Keratinocyte (primary cell): Measurements from ENCODE around the gene OTOA. TPM values are rescaled to one million over a fixed set of nuclear protein-coding genes. Genes with fewer than 3 reads are reported as not detected.
"Not testable (repeated sequence)": the region's sequence is repeated elsewhere in the genome, so short reads cannot be mapped to it uniquely, and the experiment has no call there.

Experiments
- DNase-seq: peaks from one replicate; pipeline ENCODE4 v3.0.0-alpha.2; 2011; ENCODE audit warnings: low read depth, missing footprints, low spot score
- FAIRE-seq: peaks from 2 replicates; lab custom pipeline; 2011; peaks lifted over from hg19 to GRCh38; lab: Jason Lieb, UNC
- H2AFZ ChIP-seq: 2 replicates; pipeline ENCODE4 v1.6.0; 2012; ENCODE audit warnings: low read length, control low read depth, inconsistent platforms; ENCODE audit not compliant: control insufficient read depth
- H3K27ac ChIP-seq: 2 replicates; pipeline ENCODE4 v1.5.1; 2011; ENCODE audit warnings: low read length; ENCODE audit not compliant: control insufficient read depth, insufficient read depth
- H3K27me3 ChIP-seq: 3 replicates; pipeline ENCODE4 v1.6.0; 2011; ENCODE audit warnings: low read length; ENCODE audit not compliant: control insufficient read depth, insufficient read depth; ENCODE audit errors: extremely low read depth
- H3K36me3 ChIP-seq, 2 experiments: 2 replicates in 1 of 2; 3 replicates in 1 of 2; pipeline ENCODE4 v1.5.1; 2011; ENCODE audit warnings: low read length in 2 of 2, mild to moderate bottlenecking in 1 of 2; ENCODE audit not compliant: control insufficient read depth in 2 of 2, insufficient read depth in 2 of 2; ENCODE audit errors: extremely low read depth in 1 of 2
- H3K4me1 ChIP-seq: 3 replicates; pipeline ENCODE4 v1.5.1; 2011; ENCODE audit warnings: low read length; ENCODE audit not compliant: control insufficient read depth, insufficient read depth; ENCODE audit errors: extremely low read depth
- H3K4me2 ChIP-seq: 3 replicates; pipeline ENCODE4 v1.6.0; 2011; ENCODE audit warnings: low read depth, low read length; ENCODE audit not compliant: control insufficient read depth, insufficient read depth; ENCODE audit errors: extremely low read depth
- H3K4me3 ChIP-seq, 3 experiments: fragments of 200-600 bp in 1 of 3; sonication (generic) in 1 of 3; 2 replicates in 2 of 3; 3 replicates in 1 of 3; pipeline ENCODE4 v1.5.1; 2011 to 2016; ENCODE audit warnings: low read length in 3 of 3, mild to moderate bottlenecking in 3 of 3, control low read depth in 2 of 3, inconsistent platforms in 1 of 3, low read depth in 1 of 3, mixed read lengths in 1 of 3, mixed run types in 1 of 3, moderate library complexity in 1 of 3; ENCODE audit not compliant: control insufficient read depth in 2 of 3, insufficient read depth in 2 of 3; ENCODE audit errors: extremely low read depth in 1 of 3
- H3K79me2 ChIP-seq: 2 replicates; pipeline ENCODE4 v1.6.0; 2012; ENCODE audit warnings: low read length; ENCODE audit not compliant: control insufficient read depth, insufficient read depth
- H3K9ac ChIP-seq: 3 replicates; pipeline ENCODE4 v1.6.0; 2011; ENCODE audit warnings: low read length; ENCODE audit not compliant: control insufficient read depth, insufficient read depth; ENCODE audit errors: extremely low read depth
- H3K9me1 ChIP-seq: 3 replicates; pipeline ENCODE4 v1.6.0; 2011; ENCODE audit warnings: low read length; ENCODE audit not compliant: control insufficient read depth, insufficient read depth; ENCODE audit errors: extremely low read depth
- H3K9me3 ChIP-seq: 2 replicates; pipeline ENCODE4 v1.5.1; 2012; ENCODE audit warnings: low read depth, low read length; ENCODE audit not compliant: control insufficient read depth
- H4K20me1 ChIP-seq: 3 replicates; pipeline ENCODE4 v1.6.0; 2011; ENCODE audit warnings: low read length; ENCODE audit not compliant: control insufficient read depth, insufficient read depth; ENCODE audit errors: extremely low read depth
- dilution Hi-C: fragments of 300-500 bp; cut with MboI; formaldehyde crosslinking; loops from one replicate; pipeline ENCODE4 v1.7.0; 2020; ENCODE audit warnings: low sequenced_read_pairs; ENCODE audit not compliant: extremely low pct_ligation_motif_present
- polyA plus RNA-seq, 5 experiments: library from polyadenylated mRNA; depleted of rRNA in 3 of 5; stranded (reverse) in 3 of 5; stranded (forward) in 1 of 5; unstranded in 1 of 5; fragments of >200 nt; gene quantifications; 1 replicate in 1 of 5; 2 replicates in 3 of 5; 3 replicates in 1 of 5; pipeline versions ENCODE4 v1.2.1 to v1.2.3, GENCODE V29; 2011 to 2012; ENCODE audit warnings: missing spikeins in 2 of 5, low read depth in 1 of 5, low replicate concordance in 1 of 5

Gene OTOA
- polyA plus RNA-seq, 1 donor (not counting 4 experiments of a cell fraction or from before 2014, with no cell fraction given) = not detected

DNA sequence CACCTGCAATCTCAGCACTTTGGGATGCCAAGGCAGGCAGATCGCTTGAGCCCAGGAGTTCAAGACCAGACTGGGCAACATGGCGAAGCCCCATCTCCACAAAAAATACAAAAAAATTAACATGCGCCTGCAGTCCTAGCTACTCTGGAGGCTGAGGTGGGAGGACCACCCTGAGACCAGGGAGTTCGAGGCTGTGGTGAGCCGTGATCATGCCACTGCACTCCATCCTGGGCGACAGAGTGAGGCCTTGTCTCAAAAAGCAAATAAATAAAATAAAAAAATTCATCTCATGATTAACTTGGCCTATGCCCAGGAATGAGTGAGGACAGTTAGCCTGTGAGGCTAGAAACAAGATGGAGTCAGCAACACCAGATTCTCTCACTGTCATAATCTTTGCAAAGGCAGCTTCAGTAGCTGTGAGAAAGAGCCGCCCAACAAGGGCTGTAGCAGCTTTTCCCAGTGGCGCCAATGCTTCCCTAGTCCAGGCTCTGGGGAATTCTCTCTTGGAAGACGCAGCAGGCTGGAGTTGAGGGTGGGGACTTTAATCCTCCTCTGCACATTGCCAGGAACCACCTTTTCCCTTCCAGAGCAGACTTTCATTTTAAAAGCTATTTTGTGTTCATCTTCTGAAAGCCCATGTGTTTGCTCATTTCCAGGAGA, 108.9 kb downstream of the OTOA start:
- H3K27ac ChIP-seq, DNase-seq, H3K9me3 ChIP-seq, H3K9me1 ChIP-seq, H3K4me1 ChIP-seq, dilution Hi-C loops, H3K9ac ChIP-seq, H2AFZ ChIP-seq, H3K4me3 ChIP-seq, FAIRE-seq, H3K36me3 ChIP-seq, H3K4me2 ChIP-seq, H3K79me2 ChIP-seq, H3K27me3 ChIP-seq, H4K20me1 ChIP-seq: not testable (repeated sequence)

DNA sequence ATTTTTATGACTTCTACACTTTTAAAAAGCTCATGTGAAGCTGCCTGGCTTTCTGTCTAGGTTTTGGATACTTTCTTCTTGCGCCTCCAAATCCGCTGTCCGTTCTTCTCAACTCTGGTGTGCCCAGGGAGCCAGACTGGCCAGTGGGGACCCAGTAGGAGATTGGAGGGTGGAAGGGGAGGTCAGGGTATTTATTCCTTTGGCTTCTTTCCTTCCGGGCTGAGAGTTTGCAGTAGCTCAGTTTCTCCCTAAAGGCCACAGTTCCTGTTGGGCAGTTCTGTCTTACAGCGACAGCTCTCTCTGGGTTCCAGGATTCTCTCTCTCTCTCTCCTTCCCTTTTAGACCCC, 109.4 kb downstream of the OTOA start:
- H3K9me3 ChIP-seq, DNase-seq, H3K9ac ChIP-seq, FAIRE-seq, H3K4me1 ChIP-seq, H3K4me3 ChIP-seq, H4K20me1 ChIP-seq, dilution Hi-C loops, H3K27me3 ChIP-seq, H3K27ac ChIP-seq, H3K36me3 ChIP-seq, H3K4me2 ChIP-seq, H2AFZ ChIP-seq, H3K79me2 ChIP-seq, H3K9me1 ChIP-seq: not testable (repeated sequence)

DNA sequence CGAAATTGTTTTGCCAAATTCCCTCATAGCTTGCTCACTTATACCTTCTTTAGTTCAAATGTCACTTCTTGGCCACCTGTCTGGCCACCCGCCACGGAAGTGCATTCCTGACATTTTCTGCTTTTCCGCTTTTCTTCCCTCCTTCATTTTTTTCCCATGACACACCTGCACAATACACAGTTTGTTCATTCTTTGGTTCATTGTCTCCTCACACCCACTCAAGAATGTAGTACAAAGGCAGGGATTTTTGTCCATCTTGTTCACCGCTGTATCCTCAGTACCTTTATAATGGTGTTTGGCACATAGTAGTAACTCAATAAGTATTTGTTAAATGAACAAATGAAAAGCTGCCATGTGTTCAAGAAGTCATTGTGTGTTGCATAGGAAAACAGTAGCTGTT, 116.8 kb downstream of the OTOA start:
- H4K20me1 ChIP-seq, H3K9me3 ChIP-seq, H3K4me1 ChIP-seq, dilution Hi-C loops, H3K36me3 ChIP-seq, H3K4me3 ChIP-seq, DNase-seq, H3K79me2 ChIP-seq, H3K9me1 ChIP-seq, H3K4me2 ChIP-seq, H3K9ac ChIP-seq, H2AFZ ChIP-seq, H3K27ac ChIP-seq, H3K27me3 ChIP-seq: not testable (repeated sequence)
- FAIRE-seq = peak; percentile 98

DNA sequence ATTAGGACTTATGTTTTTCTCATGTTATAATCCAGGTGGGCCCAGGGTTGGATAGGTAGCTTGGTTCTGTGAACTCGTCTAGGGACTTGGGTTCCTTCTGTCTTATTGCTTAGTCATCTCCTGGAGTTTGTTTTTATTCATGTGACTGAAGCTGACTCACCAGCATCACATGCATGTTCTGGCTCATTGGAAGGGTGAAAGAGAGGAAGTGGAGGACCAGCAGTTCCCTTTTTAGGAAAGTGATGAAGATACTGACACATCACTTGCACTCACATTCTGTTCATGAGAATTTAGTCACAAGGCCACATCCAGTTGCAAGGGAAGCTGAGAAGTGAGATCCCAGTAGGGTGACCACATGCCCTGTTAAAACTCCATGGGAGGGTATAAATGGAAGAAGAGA, 126.7 kb downstream of the OTOA start:
- H3K27ac ChIP-seq = peak overlapping the region; percentile 52
- H3K9me1 ChIP-seq, H3K9ac ChIP-seq, H3K4me2 ChIP-seq, H2AFZ ChIP-seq, H3K9me3 ChIP-seq, H3K27me3 ChIP-seq, DNase-seq, H3K79me2 ChIP-seq, dilution Hi-C loops, H3K36me3 ChIP-seq, H4K20me1 ChIP-seq, H3K4me3 ChIP-seq, H3K4me1 ChIP-seq: not testable (repeated sequence)
- peak; percentile 99 for FAIRE-seq

DNA sequence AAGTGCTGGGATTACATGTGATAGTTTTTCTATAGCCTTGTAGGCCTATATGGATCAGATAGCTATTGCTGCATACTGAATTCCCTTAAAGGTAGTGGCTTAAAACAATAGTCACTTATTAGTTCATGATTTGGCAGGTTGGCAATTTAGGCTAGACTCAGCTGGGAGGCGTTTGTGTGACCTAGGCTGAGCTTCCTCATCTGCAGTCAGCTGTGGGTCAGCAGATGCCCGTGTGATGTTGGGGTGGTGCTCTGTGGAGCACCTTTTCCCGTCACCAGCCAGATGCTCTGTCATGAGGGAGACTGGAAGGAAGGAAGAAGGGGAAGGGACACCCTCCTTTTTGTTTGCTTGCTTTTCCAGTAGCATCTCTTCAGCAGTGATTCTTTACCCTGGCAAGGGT, 129.5 kb downstream of the OTOA start:
- H3K4me2 ChIP-seq, H3K4me3 ChIP-seq, H3K9me3 ChIP-seq, H3K4me1 ChIP-seq, DNase-seq, H3K9ac ChIP-seq, dilution Hi-C loops, H3K79me2 ChIP-seq, H3K36me3 ChIP-seq, FAIRE-seq, H2AFZ ChIP-seq, H4K20me1 ChIP-seq, H3K27ac ChIP-seq, H3K9me1 ChIP-seq, H3K27me3 ChIP-seq: not testable (repeated sequence)
